Measurements from ENCODE around the gene PAQR5. TPM values are rescaled to one million over a fixed set of nuclear protein-coding genes. Genes with fewer than 3 reads are reported as not detected.

PAQR5 gene
- total RNA-seq, 1 experiment from 2014 or later: 2.0 TPM

GRCh38 chr15:69275074-69275670 lies 23.5 kb upstream of the PAQR5 start:
- POLR2A ChIA-PET: no interaction called here
- Histone ChIP-seq H3K9me3 (ENCODE audit: control insufficient read depth, insufficient read depth, low read depth, low read length) (no peaks in the 10 kb centered on the region), H3K4me3 (ENCODE audit: low read depth in 2 of 2, low read length in 2 of 2) (no peak overlapping the region), H3K27ac (ENCODE audit: low read length) (no peak overlapping the region), H3K27me3 (ENCODE audit: control insufficient read depth, insufficient read depth, low read length) (no peaks in the 10 kb centered on the region), H3K36me3 (ENCODE audit: control insufficient read depth, insufficient read depth, low read length) (no peaks in the 10 kb centered on the region), H3K4me1 (ENCODE audit: control insufficient read depth, insufficient read depth, low read length) (no peaks in the 10 kb centered on the region)
- BruUV-seq (replicated peaks): no TSS peak
- DNase-seq (ENCODE audit: low read depth, low spot score) (no peak), ATAC-seq (no peak)
- TF ChIP-seq CTCF (IDR thresholded peaks at IDR 0.05): no peak
- TF ChIP-seq REST (IDR thresholded peaks at IDR 0.05; ENCODE audit: insufficient read depth in 1 of 2, low read depth in 2 of 2, low read length in 1 of 2): no peak
- no peak for TF ChIP-seq TCF7L2 (IDR thresholded peaks at IDR 0.05; ENCODE audit: low read depth, low read length)
- TF ChIP-seq SIN3A (IDR thresholded peaks at IDR 0.05; ENCODE audit: borderline replicate concordance, insufficient read depth, low read depth, low read length): no peak
- TF ChIP-seq POLR2AphosphoS5 (IDR thresholded peaks at IDR 0.05; ENCODE audit: low read depth, low read length): no peak
- CTCF ChIA-PET: interaction anchor here (0.6 kb wide), 1 partner anchor 364 kb away, joined by 8 read pairs; no protein-coding TSS in a partner anchor
- intact Hi-C loops (cut with micrococcal nuclease; ENCODE audit: unreplicated experiment) (no loop called here), in situ Hi-C loops (cut with HindIII; ENCODE audit: low pct_unique_long_range_greater_than_20kb, low sequenced_read_pairs) (no loop called here)

- ATAC-seq (no peak), DNase-seq (ENCODE audit: low read depth, low spot score) (no peak)
- no peaks in the 10 kb centered on the region for H3K4me1 ChIP-seq (ENCODE audit: control insufficient read depth, insufficient read depth, low read length)
- no TSS peak for BruUV-seq (replicated peaks)
- no peak overlapping the region for H3K27ac ChIP-seq (ENCODE audit: low read length)
- in situ Hi-C loops (cut with HindIII; ENCODE audit: low pct_unique_long_range_greater_than_20kb, low sequenced_read_pairs): no loop called here
- ChIA-PET CTCF (no interaction called here), POLR2A (no interaction called here)
- H3K9me3 ChIP-seq (ENCODE audit: control insufficient read depth, insufficient read depth, low read depth, low read length): no peaks in the 10 kb centered on the region
- intact Hi-C loops (cut with micrococcal nuclease; ENCODE audit: unreplicated experiment): no loop called here
- no peak for TF ChIP-seq REST (IDR thresholded peaks at IDR 0.05; ENCODE audit: insufficient read depth in 1 of 2, low read depth in 2 of 2, low read length in 1 of 2)
- TF ChIP-seq SIN3A (IDR thresholded peaks at IDR 0.05; ENCODE audit: borderline replicate concordance, insufficient read depth, low read depth, low read length): no peak
- no peak for TF ChIP-seq TCF7L2 (IDR thresholded peaks at IDR 0.05; ENCODE audit: low read depth, low read length)
- no peak for TF ChIP-seq CTCF (IDR thresholded peaks at IDR 0.05)
- TF ChIP-seq POLR2AphosphoS5 (IDR thresholded peaks at IDR 0.05; ENCODE audit: low read depth, low read length): no peak
- no peak overlapping the region for H3K4me3 ChIP-seq (ENCODE audit: low read depth in 2 of 2, low read length in 2 of 2)
- H3K27me3 ChIP-seq (ENCODE audit: control insufficient read depth, insufficient read depth, low read length): no peaks in the 10 kb centered on the region
- H3K36me3 ChIP-seq (ENCODE audit: control insufficient read depth, insufficient read depth, low read length): no peaks in the 10 kb centered on the region
Observed at GRCh38 chr15:69275933-69276560, 22.7 kb upstream of the PAQR5 start.
